Stimulated activated CD4-positive, alpha-beta T cell treated with anti-CD3 and anti-CD28 coated beads, Interleukin-12 subunit alpha, Interleukin-12 subunit beta, amount 100 ng/mL, for 24 hours (primary cell): Measurements from ENCODE around the gene SEPTIN5.
A peak's percentile ranks its signal among the peaks of the same experiment; 100 is the strongest.
"Not testable (repeated sequence)": the region's sequence is repeated elsewhere in the genome, so short reads cannot be mapped to it uniquely, and the experiment has no call there.

Experiments
- DNase-seq, 2 experiments: peaks; one replicate each; pipeline ENCODE4 v3.0.0-alpha.2; 2020; ENCODE audit warnings: low read depth in 2 of 2

Gene SEPTIN5

DNA sequence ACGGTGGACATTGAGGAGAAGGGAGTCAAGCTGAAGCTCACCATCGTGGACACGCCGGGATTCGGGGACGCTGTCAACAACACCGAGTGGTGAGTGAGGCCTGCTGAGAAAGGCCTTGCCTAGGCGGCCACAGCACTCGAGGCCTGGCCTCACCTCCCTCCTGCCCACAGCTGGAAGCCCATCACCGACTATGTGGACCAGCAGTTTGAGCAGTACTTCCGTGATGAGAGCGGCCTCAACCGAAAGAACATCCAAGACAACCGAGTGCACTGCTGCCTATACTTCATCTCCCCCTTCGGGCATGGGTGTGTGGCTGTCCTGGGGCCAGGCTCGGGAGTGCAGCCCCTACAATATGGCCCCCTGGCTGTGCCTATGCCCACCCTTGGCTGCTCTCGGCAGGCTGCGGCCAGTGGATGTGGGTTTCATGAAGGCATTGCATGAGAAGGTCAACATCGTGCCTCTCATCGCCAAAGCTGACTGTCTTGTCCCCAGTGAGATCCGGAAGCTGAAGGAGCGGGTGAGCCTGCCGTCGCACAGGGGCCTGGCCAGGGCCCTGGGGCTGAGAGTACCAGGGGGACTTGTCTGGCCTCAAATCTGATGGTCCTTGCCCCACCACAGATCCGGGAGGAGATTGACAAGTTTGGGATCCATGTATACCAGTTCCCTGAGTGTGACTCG, 6.0 kb downstream of the SEPTIN5 start:
- DNase-seq, result no peak

DNA sequence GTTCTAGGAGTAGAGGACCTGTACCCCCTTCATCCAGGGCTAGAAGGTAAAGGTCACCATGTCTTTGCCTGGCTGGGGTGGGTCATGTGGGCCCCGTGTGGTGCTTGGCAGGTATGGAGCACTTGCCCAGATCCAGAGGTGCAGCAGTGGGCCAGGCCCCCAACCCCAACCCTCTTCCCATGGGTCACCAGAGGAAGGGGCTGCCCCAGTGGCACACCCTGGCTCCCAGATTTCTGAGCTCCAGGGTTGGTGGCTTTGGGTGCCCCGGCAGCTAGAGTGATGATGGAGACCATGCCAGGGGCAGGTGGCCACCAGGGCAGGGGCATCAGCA, 6.7 kb downstream of the SEPTIN5 start:
- no peak for DNase-seq

DNA sequence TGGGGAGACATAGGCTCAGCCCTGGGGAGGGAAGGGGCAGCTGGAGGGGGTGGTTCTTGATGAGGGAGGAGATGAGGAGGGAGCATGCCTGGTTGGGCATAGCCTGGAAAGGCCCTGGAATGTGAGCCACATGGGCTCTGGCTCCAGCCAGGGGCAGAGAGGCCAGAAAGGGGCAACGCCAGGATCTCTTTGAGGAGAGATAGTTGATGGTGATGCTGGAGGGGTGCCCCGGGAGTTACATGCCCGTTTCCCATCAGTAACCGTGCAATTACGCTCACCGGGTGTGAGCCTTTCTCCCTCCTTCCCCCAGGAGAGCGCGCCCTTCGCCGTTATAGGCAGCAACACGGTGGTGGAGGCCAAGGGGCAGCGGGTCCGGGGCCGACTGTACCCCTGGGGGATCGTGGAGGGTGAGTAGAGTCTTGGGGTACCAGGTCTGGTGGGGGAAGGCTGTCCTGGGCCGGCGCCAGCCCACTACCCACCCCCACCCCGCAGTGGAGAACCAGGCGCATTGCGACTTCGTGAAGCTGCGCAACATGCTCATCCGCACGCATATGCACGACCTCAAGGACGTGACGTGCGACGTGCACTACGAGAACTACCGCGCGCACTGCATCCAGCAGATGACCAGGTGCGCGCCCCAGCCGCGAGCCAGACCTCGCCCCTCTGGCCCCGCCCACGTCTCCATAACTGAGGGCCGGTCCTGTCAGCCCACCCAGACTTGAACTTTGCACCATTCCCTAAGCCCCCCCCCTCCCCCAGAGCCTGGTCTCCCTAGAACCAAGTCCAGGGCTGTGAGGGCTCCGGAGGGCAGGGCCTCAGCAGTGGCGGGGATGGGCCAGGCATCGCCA, 7.3 kb downstream of the SEPTIN5 start:
- DNase-seq, result no peak

- no peak for DNase-seq
Measured at GRCh38 chr22:19722178-19722981, 8.1 kb downstream of the SEPTIN5 start.

DNA sequence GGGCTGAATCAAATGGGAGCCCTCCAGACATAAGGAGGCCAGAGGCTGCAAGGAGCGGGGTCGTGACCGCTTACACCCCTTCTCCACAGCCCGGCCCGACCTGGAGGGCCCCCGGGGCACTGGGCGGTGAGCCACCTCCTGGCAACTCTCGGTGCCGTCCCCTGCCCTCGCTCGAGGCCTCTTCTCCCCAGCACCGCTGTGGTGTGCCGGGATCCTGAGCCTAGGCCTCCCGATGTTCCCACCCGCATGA, 8.6 kb downstream of the SEPTIN5 start:
- DNase-seq, result no peak

GRCh38 chr22:19723232-19723982, 9.1 kb downstream of the SEPTIN5 start, which contains the start of gene GP1BB:
Gene GP1BB, plus strand, starts transcription at chr22:19723539. Its CDS starts 31 bp downstream, at chr22:19723570.
- peak in 1 of 2 experiments; percentile 30 for DNase-seq

- peak in 1 of 2 experiments; percentile 14 for DNase-seq
Measured at GRCh38 chr22:19723983-19724827, 9.9 kb downstream of the SEPTIN5 start.

DNA sequence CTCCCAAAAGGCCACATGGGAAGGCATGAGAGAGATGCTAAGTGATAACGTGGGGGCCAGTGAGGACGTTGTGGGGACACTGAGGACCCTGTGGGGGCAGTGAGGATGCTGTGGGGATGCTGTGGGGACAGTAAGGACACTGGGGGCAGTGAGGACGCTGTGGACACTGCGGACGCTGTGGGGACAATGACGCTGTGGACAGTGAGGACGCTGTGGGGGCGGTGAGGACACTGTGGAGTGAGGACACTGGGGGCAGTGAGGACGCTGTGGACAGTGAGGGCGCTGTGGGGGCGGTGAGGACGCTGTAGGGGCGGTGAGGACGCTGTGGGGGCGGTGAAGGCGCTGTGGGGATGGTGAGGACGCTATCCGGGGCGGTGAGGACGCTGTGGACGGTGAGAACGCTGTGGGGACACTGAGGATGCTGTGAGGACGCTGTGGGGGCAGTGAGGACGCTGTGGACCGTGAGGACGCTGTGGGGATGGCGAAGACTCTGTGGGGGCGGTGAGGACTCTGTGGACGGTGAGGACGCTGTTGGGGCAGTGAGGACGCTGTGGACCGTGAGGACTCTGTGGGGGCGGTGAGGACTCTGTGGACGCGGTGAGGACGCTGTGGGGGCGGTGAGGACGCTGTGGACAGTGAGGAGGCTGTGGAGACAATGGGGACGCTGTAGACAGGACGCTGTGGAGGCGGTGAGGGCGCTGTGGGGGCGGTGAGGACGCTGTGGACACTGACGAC, 10.8 kb downstream of the SEPTIN5 start:
- DNase-seq, result no peak

DNA sequence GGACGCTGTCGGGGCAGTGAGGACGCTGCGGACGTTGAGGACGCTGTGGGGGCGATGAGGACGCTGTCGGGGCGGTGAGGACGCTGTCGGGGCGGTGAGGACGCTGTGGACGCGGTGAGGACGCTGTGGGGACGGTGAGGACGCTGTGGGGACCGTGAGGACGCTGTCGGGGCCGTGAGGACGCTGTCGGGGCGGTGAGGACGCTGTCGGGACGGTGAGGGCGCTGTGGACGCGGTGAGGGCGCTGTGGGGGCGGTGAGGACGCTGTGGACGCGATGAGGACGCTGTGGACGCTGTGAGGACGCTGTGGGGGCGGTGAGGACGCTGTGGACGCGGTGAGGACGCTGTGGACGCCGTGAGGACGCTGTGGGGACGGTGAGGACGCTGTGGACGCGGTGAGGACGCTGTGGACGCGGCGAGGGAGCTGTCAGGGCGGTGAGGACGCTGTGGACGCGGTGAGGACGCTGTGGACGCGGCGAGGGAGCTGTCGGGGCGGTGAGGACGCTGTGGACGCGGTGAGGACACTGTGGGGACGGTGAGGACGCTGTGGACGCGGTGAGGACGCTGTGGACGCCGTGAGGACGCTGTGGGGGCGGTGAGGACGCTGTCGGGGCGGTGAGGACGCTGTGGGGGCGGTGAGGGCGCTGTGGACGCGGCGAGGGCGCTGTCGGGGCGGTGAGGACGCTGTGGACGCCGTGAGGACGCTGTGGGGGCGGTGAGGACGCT, 11.9 kb downstream of the SEPTIN5 start:
- DNase-seq, result not testable (repeated sequence)

DNA sequence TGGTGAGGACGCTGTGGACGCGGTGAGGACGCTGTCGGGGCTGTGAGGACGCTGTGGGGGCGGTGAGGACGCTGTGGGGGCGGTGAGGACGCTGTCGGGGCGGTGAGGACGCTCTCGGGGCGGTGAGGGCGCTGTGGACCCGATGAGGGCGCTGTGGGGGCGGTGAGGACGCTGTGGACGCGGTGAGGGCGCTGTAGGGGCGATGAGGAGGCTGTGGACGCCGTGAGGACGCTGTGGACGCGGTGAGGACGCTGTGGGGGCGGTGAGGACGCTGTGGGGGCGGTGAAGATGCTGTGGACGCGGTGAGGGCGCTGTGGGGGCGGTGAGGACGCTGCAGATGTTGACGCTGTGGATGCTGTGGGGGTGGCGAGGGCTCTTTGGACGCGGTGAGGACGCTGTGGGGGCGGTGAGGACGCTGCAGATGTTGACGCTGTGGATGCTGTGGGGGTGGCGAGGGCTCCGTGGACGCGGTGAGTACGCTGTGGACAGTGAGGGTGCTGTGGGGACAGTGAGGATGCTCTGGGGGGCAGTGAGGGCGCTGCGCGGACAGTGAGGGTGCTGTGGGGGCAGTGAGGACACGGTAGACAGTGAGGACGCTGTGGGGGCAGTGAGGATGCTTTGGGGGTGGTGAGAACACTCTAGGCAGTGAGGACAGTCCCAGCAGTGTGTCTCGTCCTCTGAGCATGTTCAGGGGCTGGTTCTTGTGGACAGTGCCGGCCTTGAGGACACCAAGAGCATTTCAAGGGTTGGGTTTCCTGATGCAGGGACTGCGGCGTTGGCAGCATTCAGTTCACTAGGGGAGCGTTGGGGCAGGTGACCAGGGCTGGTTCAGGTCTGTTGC, 13.2 kb downstream of the SEPTIN5 start:
- DNase-seq, result no peak

DNA sequence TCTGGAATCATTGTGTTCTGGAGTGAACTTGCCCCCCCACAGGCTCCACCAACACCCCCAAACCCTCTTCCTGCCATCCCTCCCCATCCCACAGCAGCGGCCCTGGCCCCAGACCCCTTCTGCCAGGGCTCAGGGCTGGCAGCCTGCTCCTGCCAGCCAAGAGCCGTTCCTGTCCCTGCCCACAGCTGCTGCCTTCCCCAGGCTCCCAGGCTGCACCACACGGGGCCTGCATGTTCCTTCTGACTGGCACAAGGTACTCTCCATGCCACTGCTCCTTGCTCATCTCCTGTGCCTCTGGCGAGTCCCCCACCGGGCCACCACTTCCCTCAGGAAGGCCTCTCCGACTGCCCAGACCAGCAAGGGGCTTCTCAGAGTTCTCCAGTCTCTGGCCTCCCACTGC, 14.0 kb downstream of the SEPTIN5 start:
- DNase-seq, result no peak

GRCh38 chr22:19728836-19729235, 14.5 kb downstream of the SEPTIN5 start:
- DNase-seq, result no peak

- no peak for DNase-seq
Measured at GRCh38 chr22:19729507-19729906, 15.2 kb downstream of the SEPTIN5 start.

GRCh38 chr22:19730198-19730597, 15.9 kb downstream of the SEPTIN5 start:
- no peak for DNase-seq

DNA sequence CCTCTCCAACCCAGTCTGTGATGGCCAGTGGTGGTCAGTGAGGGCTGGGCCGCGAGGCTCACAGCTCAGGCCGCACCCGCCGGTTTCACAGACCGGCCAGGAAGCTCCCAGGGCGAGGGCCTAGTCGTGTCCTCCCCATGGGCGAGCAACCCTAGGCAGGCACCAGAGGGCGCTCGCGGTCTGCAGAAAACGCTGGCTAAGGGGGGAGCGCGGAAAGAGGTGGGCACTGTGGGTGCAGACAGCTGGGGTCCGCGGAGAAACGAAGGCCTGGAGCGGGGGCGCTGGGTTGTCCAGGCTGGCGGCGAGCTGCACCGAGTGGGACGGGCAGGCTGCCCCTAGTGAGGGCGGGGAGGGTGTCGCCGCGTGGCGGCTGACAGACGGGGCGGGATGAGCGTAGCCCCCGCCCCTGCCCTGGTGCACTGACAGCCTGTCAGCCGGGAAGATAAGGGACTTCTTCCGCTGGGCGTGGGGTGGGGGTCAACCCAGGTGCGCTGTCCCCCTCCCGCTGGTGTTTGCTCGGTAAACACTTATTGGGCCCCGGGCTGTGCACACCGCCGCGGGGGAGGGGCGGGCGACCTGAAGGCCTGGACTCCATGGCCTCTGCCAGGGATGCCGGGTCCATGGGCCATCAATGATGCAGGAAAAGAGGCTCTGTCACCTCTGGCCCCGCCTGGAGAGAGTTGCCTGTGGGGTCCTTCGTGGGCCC, 16.5 kb downstream of the SEPTIN5 start:
- peak; percentile 74 to 84 for DNase-seq

- DNase-seq, result no peak
Measured at GRCh38 chr22:19731361-19732135, 17.2 kb downstream of the SEPTIN5 start.

DNA sequence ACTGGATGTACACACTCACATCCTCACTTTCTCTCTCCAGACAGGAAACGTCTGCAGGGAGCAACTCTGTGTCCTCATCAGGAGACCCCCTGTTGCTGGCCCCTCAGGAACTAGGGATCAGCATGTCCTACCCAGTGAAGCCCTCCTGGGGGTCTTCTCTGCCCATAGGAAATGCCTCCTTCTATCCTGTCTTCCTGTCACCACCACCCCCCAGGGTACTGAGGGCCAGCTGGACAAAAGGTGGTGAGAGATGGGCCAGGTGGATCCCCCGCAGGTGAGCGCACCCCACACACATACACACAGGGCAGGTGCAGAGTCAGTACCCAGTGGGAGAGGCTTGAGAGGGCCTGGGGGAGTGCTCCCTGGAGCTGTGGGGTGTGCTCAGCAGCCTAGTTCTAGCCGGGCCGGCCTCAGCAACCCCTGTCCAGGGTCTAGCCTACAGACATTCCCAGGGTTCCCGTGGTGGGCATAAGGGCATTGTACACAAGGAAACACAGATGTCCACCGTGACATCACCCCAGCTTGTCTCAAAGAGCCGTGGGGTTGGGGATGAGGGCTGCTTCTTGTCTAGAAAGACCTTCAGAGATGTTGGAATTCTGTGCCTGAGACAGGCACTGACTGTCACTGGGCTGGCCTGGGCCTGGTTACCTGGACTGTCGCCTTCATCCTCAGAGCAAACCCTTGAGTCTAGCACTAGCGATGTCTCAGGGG, 18.3 kb downstream of the SEPTIN5 start:
- no peak for DNase-seq
